WTC11 (cell line): Measurements from ENCODE around the gene PATE4. TPM values are rescaled to one million over a fixed set of nuclear protein-coding genes. Genes with fewer than 3 reads are reported as not detected.
"Not testable (repeated sequence)": the region's sequence is repeated elsewhere in the genome, so short reads cannot be mapped to it uniquely, and the experiment has no call there.

Experiments used
- ATAC-seq: fragments of 200-7000 bp; cut with Tn5 transposase; 2 replicates; pipeline ENCODE4 v1.10.0; 2021; ENCODE audit warnings: mild to moderate bottlenecking, moderate library complexity
- CTCF ChIA-PET: fragments of 300-600 bp; sonication (Branson Sonifier 250); formaldehyde crosslinking; loops from one replicate; lab custom pipeline; 2021; ENCODE audit warnings: antibody characterized with exemption; lab: Charles Lee
- POLR2A ChIA-PET: fragments of 350-600 bp; sonication (Branson Sonifier 250); formaldehyde crosslinking; loops from one replicate; lab custom pipeline; 2021; ENCODE audit warnings: antibody characterized with exemption; lab: Charles Lee
- DNase-seq: peaks from one replicate; pipeline ENCODE4 v3.0.0; 2021; ENCODE audit warnings: low spot score
- H3K27ac Mint-ChIP-seq: 2 replicates; pipeline ENCODE4 v1.8.0; 2021; ENCODE audit warnings: mixed read lengths
- H3K27me3 Mint-ChIP-seq: 2 replicates; pipeline ENCODE4 v1.8.0; 2021; ENCODE audit warnings: low read depth, mild to moderate bottlenecking, moderate library complexity, mixed read lengths
- H3K36me3 Mint-ChIP-seq: 2 replicates; pipeline ENCODE4 v1.8.0; 2021; ENCODE audit warnings: mixed read lengths
- H3K4me1 Mint-ChIP-seq: 2 replicates; pipeline ENCODE4 v1.8.0; 2022; ENCODE audit warnings: mixed read lengths
- H3K4me3 Mint-ChIP-seq: 2 replicates; pipeline ENCODE4 v1.8.0; 2021; ENCODE audit warnings: mild to moderate bottlenecking, moderate library complexity, mixed read lengths
- H3K9me3 Mint-ChIP-seq: 2 replicates; pipeline ENCODE4 v1.8.0; 2021; ENCODE audit warnings: mixed read lengths
- AR ChIP-seq: fragments of 250-450 bp; sonication (Bioruptor Pico); IDR thresholded peaks from 2 replicates; pipeline ENCODE4 v1.9.0; 2021; ENCODE audit warnings: mild to moderate bottlenecking
- GABPB1 ChIP-seq: sonication (generic); formaldehyde crosslinking; IDR thresholded peaks from 2 replicates; pipeline ENCODE4 v1.8.1; 2023; ENCODE audit warnings: mild to moderate bottlenecking, missing genetic modification reagents
- MAX ChIP-seq: sonication (generic); formaldehyde crosslinking; IDR thresholded peaks from 2 replicates; pipeline ENCODE4 v1.8.0; 2022; ENCODE audit warnings: mild to moderate bottlenecking, missing genetic modification reagents
- MXD4 ChIP-seq: fragments of 250-450 bp; sonication (Bioruptor Pico); IDR thresholded peaks from 2 replicates; pipeline ENCODE4 v1.8.0; 2021; ENCODE audit warnings: mild to moderate bottlenecking, moderate library complexity, borderline replicate concordance
- MYBL2 ChIP-seq: sonication (generic); formaldehyde crosslinking; IDR thresholded peaks from 2 replicates; pipeline ENCODE4 v1.8.1; 2023; ENCODE audit warnings: mild to moderate bottlenecking, moderate library complexity, missing genetic modification reagents
- NFE2L1 ChIP-seq: sonication (generic); formaldehyde crosslinking; IDR thresholded peaks from 2 replicates; pipeline ENCODE4 v1.8.1; 2023; ENCODE audit warnings: missing genetic modification reagents
- SOX15 ChIP-seq: fragments of 250-450 bp; sonication (Bioruptor Pico); IDR thresholded peaks from 2 replicates; pipeline ENCODE4 v1.9.0; 2021; ENCODE audit warnings: mild to moderate bottlenecking
- TEAD1 ChIP-seq: sonication (generic); formaldehyde crosslinking; IDR thresholded peaks from 2 replicates; pipeline ENCODE4 v1.8.0; 2022; ENCODE audit warnings: mild to moderate bottlenecking, missing genetic modification reagents
- TP53 ChIP-seq: sonication (generic); formaldehyde crosslinking; IDR thresholded peaks from 2 replicates; pipeline ENCODE4 v1.8.1; 2023; ENCODE audit warnings: mild to moderate bottlenecking, missing genetic modification reagents
- ZNF263 ChIP-seq: sonication (generic); formaldehyde crosslinking; IDR thresholded peaks from 2 replicates; pipeline ENCODE4 v1.8.1; 2022; ENCODE audit warnings: low read depth, mild to moderate bottlenecking, moderate library complexity, missing genetic modification reagents
- ZNF317 ChIP-seq: sonication (generic); formaldehyde crosslinking; IDR thresholded peaks from 2 replicates; pipeline ENCODE4 v1.8.1; 2023; ENCODE audit warnings: low read depth, mild to moderate bottlenecking, moderate library complexity, missing genetic modification reagents, borderline replicate concordance
- total RNA-seq: library from RNA; stranded (reverse); gene quantifications from 3 replicates; pipeline ENCODE4 v1.2.3, GENCODE V29; 2021
- TF ChIP-seq, protein P1 (sequence below): sonication (generic); formaldehyde crosslinking; conservative IDR thresholded peaks from 2 replicates; pipeline ENCODE4 v1.8.1; 2023; ENCODE audit warnings: mild to moderate bottlenecking, low read depth, missing genetic modification reagents, moderate library complexity
- TF ChIP-seq, protein P2 (sequence below): sonication (generic); formaldehyde crosslinking; IDR thresholded peaks from 2 replicates; pipeline ENCODE4 v1.8.0; 2023; ENCODE audit warnings: missing genetic modification reagents

PATE4 gene
- total RNA-seq, 1 experiment from 2014 or later = not detected

- H3K36me3 Mint-ChIP-seq = peaks cover 15% of the 10 kb centered on the region
- ChIA-PET CTCF (interaction anchor here (0.7 to 1.0 kb wide), 3 partner anchors 92 to 496 kb away, joined by 3 to 4 read pairs (median 3); no protein-coding TSS in a partner anchor), POLR2A (no interaction called here)
- ATAC-seq = peak; percentile 85
- TF ChIP-seq TEAD1 (CRISPR knock-in tag) (no peak), ZNF263 (CRISPR knock-in tag) (no peak), TP53 (CRISPR knock-in tag) (no peak), MYBL2 (CRISPR knock-in tag) (no peak), SOX15 (no peak), ZNF317 (CRISPR knock-in tag) (no peak), GABPB1 (CRISPR knock-in tag) (no peak), AR (no peak), NFE2L1 (CRISPR knock-in tag) (no peak)
- TF ChIP-seq, protein P1, sequence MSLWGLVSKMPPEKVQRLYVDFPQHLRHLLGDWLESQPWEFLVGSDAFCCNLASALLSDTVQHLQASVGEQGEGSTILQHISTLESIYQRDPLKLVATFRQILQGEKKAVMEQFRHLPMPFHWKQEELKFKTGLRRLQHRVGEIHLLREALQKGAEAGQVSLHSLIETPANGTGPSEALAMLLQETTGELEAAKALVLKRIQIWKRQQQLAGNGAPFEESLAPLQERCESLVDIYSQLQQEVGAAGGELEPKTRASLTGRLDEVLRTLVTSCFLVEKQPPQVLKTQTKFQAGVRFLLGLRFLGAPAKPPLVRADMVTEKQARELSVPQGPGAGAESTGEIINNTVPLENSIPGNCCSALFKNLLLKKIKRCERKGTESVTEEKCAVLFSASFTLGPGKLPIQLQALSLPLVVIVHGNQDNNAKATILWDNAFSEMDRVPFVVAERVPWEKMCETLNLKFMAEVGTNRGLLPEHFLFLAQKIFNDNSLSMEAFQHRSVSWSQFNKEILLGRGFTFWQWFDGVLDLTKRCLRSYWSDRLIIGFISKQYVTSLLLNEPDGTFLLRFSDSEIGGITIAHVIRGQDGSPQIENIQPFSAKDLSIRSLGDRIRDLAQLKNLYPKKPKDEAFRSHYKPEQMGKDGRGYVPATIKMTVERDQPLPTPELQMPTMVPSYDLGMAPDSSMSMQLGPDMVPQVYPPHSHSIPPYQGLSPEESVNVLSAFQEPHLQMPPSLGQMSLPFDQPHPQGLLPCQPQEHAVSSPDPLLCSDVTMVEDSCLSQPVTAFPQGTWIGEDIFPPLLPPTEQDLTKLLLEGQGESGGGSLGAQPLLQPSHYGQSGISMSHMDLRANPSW (CRISPR knock-in tag) = no peak
- no peak for DNase-seq
- H3K27me3 Mint-ChIP-seq = no peaks in the 10 kb centered on the region
- peaks cover 28% of the 10 kb centered on the region for H3K9me3 Mint-ChIP-seq
- H3K27ac Mint-ChIP-seq = no peak overlapping the region
- H3K4me3 Mint-ChIP-seq = no peak overlapping the region
- H3K4me1 Mint-ChIP-seq = peaks cover 11% of the 10 kb centered on the region
These were observed 9.3 kb downstream of the PATE4 start for GRCh38 chr11:125842321-125842948.

- CTCF ChIA-PET = no interaction called here
- no peak for DNase-seq
- no peak overlapping the region for H3K27ac Mint-ChIP-seq
These were observed 13.1 kb downstream of the PATE4 start for GRCh38 chr11:125846188-125846587.

GRCh38 chr11:125857670-125858069 lies 24.6 kb downstream of the PATE4 start:
- POLR2A ChIA-PET, H3K4me3 Mint-ChIP-seq, DNase-seq, ATAC-seq, CTCF ChIA-PET, H3K27me3 Mint-ChIP-seq, H3K4me1 Mint-ChIP-seq, H3K27ac Mint-ChIP-seq: not testable (repeated sequence)
- Mint-ChIP-seq H3K9me3 (peaks cover 79% of the 10 kb centered on the region), H3K36me3 (peaks cover 37% of the 10 kb centered on the region)

More at GRCh38 chr11:125846188-125846587, 13.1 kb downstream of the PATE4 start:
- H3K9me3 Mint-ChIP-seq = peaks cover 38% of the 10 kb centered on the region
- no peak for ATAC-seq
- H3K4me3 Mint-ChIP-seq = no peak overlapping the region
- peaks cover 11% of the 10 kb centered on the region for H3K4me1 Mint-ChIP-seq
- H3K36me3 Mint-ChIP-seq = peaks cover 15% of the 10 kb centered on the region
- H3K27me3 Mint-ChIP-seq = no peaks in the 10 kb centered on the region; the same call in 1 of the 2 replicates
- no peak for TF ChIP-seq MXD4
- no peak for TF ChIP-seq MAX (CRISPR knock-in tag)
- TF ChIP-seq, protein P2, sequence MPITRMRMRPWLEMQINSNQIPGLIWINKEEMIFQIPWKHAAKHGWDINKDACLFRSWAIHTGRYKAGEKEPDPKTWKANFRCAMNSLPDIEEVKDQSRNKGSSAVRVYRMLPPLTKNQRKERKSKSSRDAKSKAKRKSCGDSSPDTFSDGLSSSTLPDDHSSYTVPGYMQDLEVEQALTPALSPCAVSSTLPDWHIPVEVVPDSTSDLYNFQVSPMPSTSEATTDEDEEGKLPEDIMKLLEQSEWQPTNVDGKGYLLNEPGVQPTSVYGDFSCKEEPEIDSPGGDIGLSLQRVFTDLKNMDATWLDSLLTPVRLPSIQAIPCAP (CRISPR knock-in tag) = no peak
- POLR2A ChIA-PET = no interaction called here

GRCh38 chr11:125862786-125863185 lies 29.7 kb downstream of the PATE4 start:
- H3K27ac Mint-ChIP-seq, DNase-seq, H3K4me3 Mint-ChIP-seq, POLR2A ChIA-PET, H3K27me3 Mint-ChIP-seq, CTCF ChIA-PET, H3K4me1 Mint-ChIP-seq, ATAC-seq: not testable (repeated sequence)
- H3K36me3 Mint-ChIP-seq = peaks cover 39% of the 10 kb centered on the region
- H3K9me3 Mint-ChIP-seq = peaks cover 57% of the 10 kb centered on the region

DNA sequence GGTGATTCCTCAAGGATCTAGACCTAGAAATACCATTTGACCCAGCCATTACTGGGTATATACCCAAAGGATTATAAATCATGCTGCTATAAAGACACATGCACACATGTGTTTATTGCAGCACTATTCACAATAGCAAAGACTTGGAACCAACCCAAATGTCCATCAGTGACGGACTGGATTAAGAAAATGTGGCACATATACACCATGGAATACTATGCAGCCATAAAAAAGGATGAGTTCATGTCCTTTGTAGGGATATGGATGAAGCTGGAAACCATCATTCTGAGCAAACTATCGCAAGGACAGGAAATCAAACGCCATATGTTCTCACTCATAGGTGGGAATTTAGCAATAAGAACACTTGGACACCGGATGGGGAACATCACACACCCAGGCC lies 32.2 kb downstream of the PATE4 start:
- DNase-seq, H3K27ac Mint-ChIP-seq, H3K4me3 Mint-ChIP-seq, POLR2A ChIA-PET, CTCF ChIA-PET, H3K27me3 Mint-ChIP-seq, ATAC-seq, H3K4me1 Mint-ChIP-seq: not testable (repeated sequence)
- Mint-ChIP-seq H3K9me3 (peaks cover 32% of the 10 kb centered on the region), H3K36me3 (peaks cover 20% of the 10 kb centered on the region)
